HCT116 (cell line): Measurements from ENCODE around the gene TMEM86B. TPM values are rescaled to one million over a fixed set of nuclear protein-coding genes. Genes with fewer than 3 reads are reported as not detected.

Experiments
- ATAC-seq: fragments of 200-7000 bp; cut with Tn5 transposase; 2 replicates; pipeline ENCODE4 v1.9.1; 2020; ENCODE audit warnings: mild to moderate bottlenecking, moderate library complexity
- BruUV-seq: library from RNA; stranded (reverse); fragments of 400-500 nt; replicated peaks from 2 replicates; lab custom pipeline; 2021; lab: Mats Ljungman, UMichigan
- CTCF ChIA-PET: fragments of 300-600 bp; sonication (Branson Sonifier 250); formaldehyde crosslinking; loops from one replicate; lab custom pipeline; 2021; ENCODE audit warnings: antibody characterized with exemption; lab: Charles Lee
- POLR2A ChIA-PET: fragments of 300-600, 350-600 bp; sonication (Branson Sonifier 250); formaldehyde crosslinking; loops from one replicate; lab custom pipeline; 2021; ENCODE audit warnings: antibody characterized with exemption; lab: Charles Lee
- RAD21 ChIA-PET, 2 experiments: fragments of 300-600 bp; sonication (Branson Sonifier 250); formaldehyde crosslinking; loops; one replicate each; lab custom pipeline; 2023; ENCODE audit warnings: low total read pairs in 2 of 2; ENCODE audit not compliant: uncharacterized antibody in 2 of 2, unreplicated experiment in 2 of 2, low non-redundant PET in 1 of 2; lab: Charles Lee
- DNase-seq: peaks from one replicate; pipeline ENCODE4 v3.0.0-alpha.2; 2010; ENCODE audit warnings: low read depth, low spot score
- H2AFZ ChIP-seq: fragments of 200-600 bp; shearing (Covaris generic), sonication (generic); 2 replicates; pipeline ENCODE4 v1.6.1; 2017; ENCODE audit warnings: low read depth, mixed run types, mixed read lengths, antibody characterized with exemption, low read length; ENCODE audit not compliant: poor library complexity, severe bottlenecking
- H3K27ac ChIP-seq: 2 replicates; pipeline ENCODE4 v1.5.1; 2012; ENCODE audit warnings: low read depth, low read length
- H3K27me3 ChIP-seq: fragments of 200-600 bp; sonication (generic); 2 replicates; pipeline ENCODE4 v1.6.1; 2016; ENCODE audit warnings: mixed run types, low read length, mixed read lengths; ENCODE audit not compliant: insufficient read depth
- H3K36me3 ChIP-seq, 2 experiments: fragments of 200-500 bp in 1 of 2; fragments of 200-600 bp in 1 of 2; sonication (Bioruptor generic) in 1 of 2; sonication (generic) in 1 of 2; 2 replicates each; pipeline versions ENCODE4 v1.5.1 to v1.6.1; 2014 to 2016; ENCODE audit warnings: low read length in 2 of 2, inconsistent platforms in 1 of 2, mixed read lengths in 1 of 2, mixed run types in 1 of 2; ENCODE audit not compliant: insufficient read depth in 2 of 2, control insufficient read depth in 1 of 2
- H3K4me1 ChIP-seq, 2 experiments: fragments of 200-600 bp in 1 of 2; sonication (generic) in 1 of 2; 2 replicates each; pipeline versions ENCODE4 v1.5.1 to v1.6.1; 2012 to 2017; ENCODE audit warnings: low read length in 2 of 2, inconsistent platforms in 1 of 2, mild to moderate bottlenecking in 1 of 2, mixed read lengths in 1 of 2, mixed run types in 1 of 2, moderate library complexity in 1 of 2; ENCODE audit not compliant: insufficient read depth in 2 of 2, control insufficient read depth in 1 of 2
- H3K4me2 ChIP-seq: fragments of 200-600 bp; sonication (generic); 2 replicates; pipeline ENCODE4 v1.6.1; 2017; ENCODE audit warnings: mixed run types, low read length, mixed read lengths
- H3K4me3 ChIP-seq, 2 experiments: fragments of 200-600 bp in 1 of 2; sonication (generic) in 1 of 2; replicated peaks in 1 of 2; 2 replicates each; pipeline ENCODE4 v1.5.1; 2011 to 2016; ENCODE audit warnings: low read length in 2 of 2, control low read depth in 1 of 2, low read depth in 1 of 2, mild to moderate bottlenecking in 1 of 2, mixed read lengths in 1 of 2, mixed run types in 1 of 2
- H3K79me2 ChIP-seq: fragments of 200-600 bp; sonication (generic); 2 replicates; pipeline ENCODE4 v1.6.1; 2017; ENCODE audit warnings: mild to moderate bottlenecking, mixed run types, low read length, moderate library complexity, mixed read lengths; ENCODE audit not compliant: insufficient read depth
- H3K9ac ChIP-seq: fragments of 200-600 bp; sonication (generic); 2 replicates; pipeline ENCODE4 v1.6.1; 2016; ENCODE audit warnings: low read length, mixed read lengths
- H3K9me2 ChIP-seq: fragments of 200-600 bp; sonication (generic), shearing (Covaris generic); 2 replicates; pipeline ENCODE4 v1.6.1; 2017; ENCODE audit warnings: mixed run types, mild to moderate bottlenecking, moderate library complexity; ENCODE audit not compliant: insufficient read depth
- H3K9me3 ChIP-seq, 2 experiments: fragments of 200-500 bp in 1 of 2; fragments of 200-600 bp in 1 of 2; sonication (Bioruptor generic) in 1 of 2; sonication (generic) in 1 of 2; 2 replicates each; pipeline ENCODE4 v1.6.1; 2014 to 2017; ENCODE audit warnings: low read length in 2 of 2, mixed read lengths in 2 of 2, inconsistent platforms in 1 of 2, low read depth in 1 of 2, mild to moderate bottlenecking in 1 of 2, mixed run types in 1 of 2, moderate library complexity in 1 of 2; ENCODE audit not compliant: control insufficient read depth in 1 of 2, insufficient read depth in 1 of 2
- H4K20me1 ChIP-seq: fragments of 200-600 bp; sonication (generic), shearing (Covaris generic); 2 replicates; pipeline ENCODE4 v1.6.1; 2017; ENCODE audit warnings: mixed run types, mild to moderate bottlenecking, moderate library complexity; ENCODE audit not compliant: insufficient read depth
- CEBPB ChIP-seq: IDR thresholded peaks from 2 replicates; pipeline ENCODE4 v1.6.1; 2012; ENCODE audit warnings: low read depth
- CTCF ChIP-seq, 3 experiments: fragments of 200-600 bp in 1 of 3; sonication (generic) in 1 of 3; IDR thresholded peaks in 2 of 3; conservative IDR thresholded peaks in 1 of 3; 2 replicates each; pipeline ENCODE4 v1.5.1; 2012 to 2017; ENCODE audit warnings: low read depth in 2 of 3, low read length in 2 of 3, antibody characterized with exemption in 1 of 3, borderline replicate concordance in 1 of 3, control low read depth in 1 of 3, mild to moderate bottlenecking in 1 of 3, mixed read lengths in 1 of 3, mixed run types in 1 of 3, moderate library complexity in 1 of 3; ENCODE audit not compliant: insufficient read depth in 1 of 3
- EGR1 ChIP-seq: IDR thresholded peaks from 2 replicates; pipeline ENCODE4 v1.6.1; 2012; ENCODE audit warnings: low read depth
- ELF1 ChIP-seq: IDR thresholded peaks from 2 replicates; pipeline ENCODE4 v1.6.1; 2012; ENCODE audit warnings: low read depth, borderline replicate concordance
- EZH2 ChIP-seq: fragments of 200-600 bp; sonication (generic); IDR thresholded peaks from 2 replicates; pipeline ENCODE4 v1.6.1; 2017; ENCODE audit warnings: antibody characterized with exemption, mixed run types
- FOSL1 ChIP-seq: IDR thresholded peaks from 2 replicates; pipeline ENCODE4 v1.6.1; 2012; ENCODE audit warnings: low read depth
- JUND ChIP-seq: IDR thresholded peaks from 2 replicates; pipeline ENCODE4 v1.6.1; 2012
- POLR2A ChIP-seq: IDR thresholded peaks from 2 replicates; pipeline ENCODE4 v1.7.0; 2011; ENCODE audit warnings: borderline replicate concordance; ENCODE audit not compliant: insufficient read depth, insufficient read length; ENCODE audit errors: extremely low read depth
- POLR2AphosphoS5 ChIP-seq: IDR thresholded peaks from 2 replicates; pipeline ENCODE4 v1.6.1; 2011; ENCODE audit warnings: mild to moderate bottlenecking, low read depth, low read length, moderate library complexity
- SIN3A ChIP-seq: IDR thresholded peaks from 2 replicates; pipeline ENCODE4 v1.6.1; 2012; ENCODE audit warnings: low read depth
- SP1 ChIP-seq: IDR thresholded peaks from 2 replicates; pipeline ENCODE4 v1.6.1; 2012; ENCODE audit warnings: low read depth
- SRF ChIP-seq: IDR thresholded peaks from 2 replicates; pipeline ENCODE4 v1.6.1; 2012; ENCODE audit warnings: low read depth
- TCF7L2 ChIP-seq: IDR thresholded peaks from 2 replicates; pipeline ENCODE4 v1.7.0; 2011; ENCODE audit warnings: borderline replicate concordance, inconsistent platforms; ENCODE audit not compliant: insufficient read depth, insufficient read length; ENCODE audit errors: extremely low read depth
- YY1 ChIP-seq: IDR thresholded peaks from 2 replicates; pipeline ENCODE4 v1.6.1; 2011; ENCODE audit warnings: low read length, low read depth, moderate library complexity, mild to moderate bottlenecking; ENCODE audit not compliant: insufficient replicate concordance; ENCODE audit errors: extremely low read depth
- ZNF274 ChIP-seq: fragments of 200-500 bp; sonication (Bioruptor generic); IDR thresholded peaks from 2 replicates; pipeline ENCODE4 v1.6.1; 2014; ENCODE audit warnings: mild to moderate bottlenecking, low read depth, low read length, inconsistent platforms
- intact Hi-C: fragments of 100-400 bp; cut with micrococcal nuclease; formaldehyde crosslinking; loops from 2 replicates; pipeline ENCODE4 v1.10.0; 2022
- total RNA-seq: library from RNA; stranded (reverse); gene quantifications from one replicate; pipeline ENCODE4 v1.2.1, GENCODE V29; 2021; ENCODE audit not compliant: unreplicated experiment
- TF ChIP-seq, protein P1 (sequence below): IDR thresholded peaks from 2 replicates; pipeline ENCODE4 v1.6.1; 2012
- TF ChIP-seq, protein P2 (sequence below): IDR thresholded peaks from 2 replicates; pipeline ENCODE4 v1.6.1; 2012

TMEM86B gene
- total RNA-seq, 1 experiment from 2014 or later = 10.6 TPM

GRCh38 chr19:55196803-55197202, 31.8 kb downstream of the TMEM86B start:
- intact Hi-C loops = no loop called here
- peaks cover 3 to 7% of the 10 kb centered on the region in 2 experiments; a peak in 3 of 4 replicates for H3K36me3 ChIP-seq
- CTCF ChIA-PET = no interaction called here
- no peak for DNase-seq
- no peak overlapping the region for H3K4me3 ChIP-seq
- no peak overlapping the region for H2AFZ ChIP-seq
- no peaks in the 10 kb centered on the region for H3K9me3 ChIP-seq
- BruUV-seq = no TSS peak
- H3K27ac ChIP-seq = no peak overlapping the region
- no peaks in the 10 kb centered on the region for H4K20me1 ChIP-seq
- no peak overlapping the region for H3K4me2 ChIP-seq
- peak; percentile 11 for TF ChIP-seq YY1
- TF ChIP-seq, protein P1, sequence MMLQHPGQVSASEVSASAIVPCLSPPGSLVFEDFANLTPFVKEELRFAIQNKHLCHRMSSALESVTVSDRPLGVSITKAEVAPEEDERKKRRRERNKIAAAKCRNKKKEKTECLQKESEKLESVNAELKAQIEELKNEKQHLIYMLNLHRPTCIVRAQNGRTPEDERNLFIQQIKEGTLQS = no peak
- TF ChIP-seq, all 23 proteins: peak for 1
- H3K9me2 ChIP-seq = no peaks in the 10 kb centered on the region
- peak; percentile 60 for ATAC-seq
- no peaks in the 10 kb centered on the region for H3K4me1 ChIP-seq
- no peak overlapping the region for H3K9ac ChIP-seq
- no peaks in the 10 kb centered on the region for H3K79me2 ChIP-seq
- ChIA-PET RAD21 (no interaction called here), POLR2A (interaction anchor here (0.9 kb wide), 1 partner anchor 14 kb away, joined by 3 read pairs; no protein-coding TSS in a partner anchor)
- H3K27me3 ChIP-seq = no peaks in the 10 kb centered on the region

DNA sequence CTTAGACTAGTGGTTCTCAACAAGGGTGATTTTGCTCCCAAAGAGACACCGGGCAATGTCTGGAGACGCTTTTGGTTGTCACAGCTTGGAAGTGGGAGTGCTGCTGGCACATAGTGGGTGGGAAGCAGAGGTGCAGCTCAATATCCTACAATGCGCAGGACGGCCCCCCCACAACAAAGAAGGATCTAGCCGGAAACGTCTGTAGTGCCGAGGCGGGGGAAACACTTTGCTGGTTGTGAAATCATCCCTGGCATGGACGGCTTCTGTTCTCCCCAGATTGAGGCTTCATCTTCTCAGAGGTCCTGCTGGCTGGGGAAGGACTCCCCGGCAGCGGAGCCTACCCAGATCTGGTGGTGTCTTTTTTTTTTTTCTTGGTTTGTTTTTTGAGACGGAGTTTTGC, 35.1 kb downstream of the TMEM86B start:
- no peaks in the 10 kb centered on the region for H4K20me1 ChIP-seq

More for the DNA sequence above, 35.1 kb downstream of the TMEM86B start:
- H3K27ac ChIP-seq = no peak overlapping the region
- RAD21 ChIA-PET = no interaction called here
- POLR2A ChIA-PET = no interaction called here
- H3K79me2 ChIP-seq = peaks cover 4% of the 10 kb centered on the region; the same call in 1 of the 2 replicates
- no peaks in the 10 kb centered on the region for H3K36me3 ChIP-seq
- intact Hi-C loops = no loop called here
- H3K4me2 ChIP-seq = no peak overlapping the region
- no peaks in the 10 kb centered on the region for H3K9me3 ChIP-seq
- H3K4me1 ChIP-seq = peaks cover 7 to 17% of the 10 kb centered on the region in 2 experiments
- no peak for ATAC-seq
- no TSS peak for BruUV-seq
- CTCF ChIA-PET = no interaction called here
- H3K4me3 ChIP-seq = no peak overlapping the region
- no peaks in the 10 kb centered on the region for H3K27me3 ChIP-seq
- no peak overlapping the region for H2AFZ ChIP-seq
- H3K9me2 ChIP-seq = no peaks in the 10 kb centered on the region
- no peak for DNase-seq
- TF ChIP-seq, protein P2, sequence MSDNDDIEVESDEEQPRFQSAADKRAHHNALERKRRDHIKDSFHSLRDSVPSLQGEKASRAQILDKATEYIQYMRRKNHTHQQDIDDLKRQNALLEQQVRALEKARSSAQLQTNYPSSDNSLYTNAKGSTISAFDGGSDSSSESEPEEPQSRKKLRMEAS = no peak
- TF ChIP-seq ZNF274 (no peak), TCF7L2 (no peak), POLR2A (no peak), JUND (no peak), EGR1 (no peak), SP1 (no peak), POLR2AphosphoS5 (no peak), EZH2 (no peak), FOSL1 (no peak), ELF1 (no peak), CTCF (IDR thresholded peaks at IDR 0.05 in 2 of 3, conservative IDR thresholded peaks at IDR 0.05 in 1 of 3; ENCODE audit: borderline replicate concordance in 1 of 3, insufficient read depth in 1 of 3, low read depth in 2 of 3, low read length in 2 of 3) (no peak), CEBPB (no peak), SRF (no peak), SIN3A (no peak)
- TF ChIP-seq, protein P1 = no peak
- no peak overlapping the region for H3K9ac ChIP-seq
